Mucosa of descending colon (tissue), 3 donors: ENCODE data around the gene CRIP3. TPM values are rescaled to one million over a fixed set of nuclear protein-coding genes. Genes with fewer than 3 reads are reported as not detected.
"Not testable (repeated sequence)": the region's sequence is repeated elsewhere in the genome, so short reads cannot be mapped to it uniquely, and the experiment has no call there.

Experiments used
- ATAC-seq: fragments of 200-7000 bp; cut with Tn5 transposase; one replicate; pipeline ENCODE4 v1.9.1; 2020; ENCODE audit warnings: mild to moderate bottlenecking, moderate library complexity
- DNase-seq, 3 donors: peaks; one replicate each; pipeline ENCODE4 v3.0.0-alpha.2; 2020
- H3K36me3 ChIP-seq: fragments of 200-600 bp; one replicate; pipeline ENCODE4 v1.8.0; 2021; ENCODE audit warnings: low read depth, mild to moderate bottlenecking
- H3K4me1 ChIP-seq: fragments of 200-600 bp; one replicate; pipeline ENCODE4 v1.8.0; 2021; ENCODE audit warnings: low read depth, mild to moderate bottlenecking
- H3K4me3 ChIP-seq: fragments of 200-600 bp; one replicate; pipeline ENCODE4 v1.8.0; 2021; ENCODE audit warnings: mild to moderate bottlenecking
- H3K9me3 ChIP-seq: fragments of 200-600 bp; one replicate; pipeline ENCODE4 v1.8.0; 2021; ENCODE audit warnings: mild to moderate bottlenecking
- CTCF ChIP-seq: fragments of 200-600 bp; IDR thresholded peaks from one replicate; pipeline ENCODE4 v1.8.0; 2022; ENCODE audit warnings: antibody characterized with exemption, mild to moderate bottlenecking
- intact Hi-C, 2 donors: fragments of 100-400 bp; cut with DNase I in 1 of 2; cut with micrococcal nuclease in 1 of 2; formaldehyde crosslinking; loops; one replicate each; pipeline versions ENCODE4 v1.11.0 to v1.11.1; 2022; cut with DNase I, micrococcal nuclease
- long read RNA-seq, 2 donors: library from polyadenylated mRNA; unstranded; transcript quantifications; one replicate each; pipeline ENCODE4 v2.0.0, GENCODE V29; 2019 to 2021
- total RNA-seq, 3 donors: library from RNA; stranded (reverse); fragmentation: NEBNext Ultra II Directional in 2 of 3; extraction: Animal tissue kit (Norgen Biotek cat#: 25700) in 2 of 3; gene quantifications; one replicate each; pipeline versions ENCODE4 v1.2.1 to v1.2.4, GENCODE V29; 2021 to 2023
- donor health status: DM: no; HTN: no; CAD: no; lungs with moderate emphysema.
- donor health status: DM: no; HTN: no; CAD: no.
- donor health status: DM: no; HTN: yes; CAD: no.

The CRIP3 gene
- 1 to 10 TPM in 2 of 3 donors, under 1 TPM in 1; 0.77 to 1.8 (median 1.3) TPM for total RNA-seq
- long read RNA-seq, donor 1: 0 reads
- long read RNA-seq, donor 2: 0 reads

- no peak for TF ChIP-seq CTCF
- H3K4me1 ChIP-seq: no peaks in the 10 kb centered on the region
- DNase-seq: peak in 1 of 3 donors; percentile 63
- no peak within 1 kb of the TSS for H3K4me3 ChIP-seq
- no peaks in the 10 kb centered on the region for H3K9me3 ChIP-seq
- peak; percentile 73 for ATAC-seq
- H3K36me3 ChIP-seq: no peaks in the 10 kb centered on the region
- intact Hi-C loops: no loop called here
Observed at GRCh38 chr6:43308101-43308989, at the start of gene CRIP3. Gene CRIP3, minus strand, starts transcription at chr6:43308826. Its CDS starts 34 bp downstream, at chr6:43308792.

- Histone ChIP-seq H3K36me3 (peaks cover 6% of the 10 kb centered on the region), H3K4me3 (no peak overlapping the region), H3K4me1 (no peaks in the 10 kb centered on the region), H3K9me3 (no peaks in the 10 kb centered on the region)
- intact Hi-C loops: no loop called here
- peak; percentile 12 for TF ChIP-seq CTCF
- ATAC-seq (peak; percentile 68), DNase-seq (peak in 1 of 3 donors; percentile 47)
Observed at GRCh38 chr6:43355862-43356590, 47.4 kb upstream of the CRIP3 start.

GRCh38 chr6:43351951-43352350 is 43.3 kb upstream of the CRIP3 start:
- intact Hi-C loops, H3K4me1 ChIP-seq, H3K36me3 ChIP-seq, H3K9me3 ChIP-seq, H3K4me3 ChIP-seq, DNase-seq, ATAC-seq: not testable (repeated sequence)

GRCh38 chr6:43347444-43347843 is 38.8 kb upstream of the CRIP3 start:
- ATAC-seq (no peak), DNase-seq (no peak)
- Histone ChIP-seq H3K9me3 (no peaks in the 10 kb centered on the region), H3K36me3 (no peaks in the 10 kb centered on the region), H3K4me1 (no peaks in the 10 kb centered on the region), H3K4me3 (no peak overlapping the region)
- TF ChIP-seq CTCF: no peak
- intact Hi-C loops: no loop called here

GRCh38 chr6:43347021-43347420 is 38.4 kb upstream of the CRIP3 start:
- TF ChIP-seq CTCF: no peak
- Histone ChIP-seq H3K4me1 (no peaks in the 10 kb centered on the region), H3K36me3 (no peaks in the 10 kb centered on the region), H3K4me3 (no peak overlapping the region), H3K9me3 (no peaks in the 10 kb centered on the region)
- intact Hi-C loops: no loop called here
- DNase-seq: no peak
- no peak for ATAC-seq

GRCh38 chr6:43346243-43346642 is 37.6 kb upstream of the CRIP3 start:
- intact Hi-C loops, ATAC-seq, H3K36me3 ChIP-seq, H3K9me3 ChIP-seq, DNase-seq, H3K4me1 ChIP-seq, H3K4me3 ChIP-seq: not testable (repeated sequence)
